HFFc6 (cell line): ENCODE data around the gene LHPP. TPM values are rescaled to one million over a fixed set of nuclear protein-coding genes. Genes with fewer than 3 reads are reported as not detected.
"Not testable (repeated sequence)": the region's sequence is repeated elsewhere in the genome, so short reads cannot be mapped to it uniquely, and the experiment has no call there.

Source experiments
- DNase-seq: peaks from one replicate; pipeline ENCODE4 v3.0.0-alpha.2; 2018
- H3K27ac Mint-ChIP-seq: 2 replicates; pipeline ENCODE4 v1.8.0; 2020; ENCODE audit warnings: mild to moderate bottlenecking, mixed read lengths
- H3K27me3 Mint-ChIP-seq: 2 replicates; pipeline ENCODE4 v1.8.0; 2021; ENCODE audit warnings: mild to moderate bottlenecking, moderate library complexity, mixed read lengths; ENCODE audit not compliant: insufficient read depth
- H3K36me3 Mint-ChIP-seq: 2 replicates; pipeline ENCODE4 v1.8.0; 2021; ENCODE audit warnings: low read depth, mixed read lengths
- H3K4me1 Mint-ChIP-seq: 2 replicates; pipeline ENCODE4 v1.8.0; 2020; ENCODE audit warnings: low read depth, mixed read lengths
- H3K4me3 Mint-ChIP-seq: 2 replicates; pipeline ENCODE4 v1.8.0; 2020; ENCODE audit warnings: mild to moderate bottlenecking, moderate library complexity, mixed read lengths
- H3K9me3 Mint-ChIP-seq: 2 replicates; pipeline ENCODE4 v1.8.0; 2020; ENCODE audit warnings: mild to moderate bottlenecking, mixed read lengths
- CTCF ChIP-seq: fragments of 200-600 bp; sonication (generic); IDR thresholded peaks from 2 replicates; pipeline ENCODE4 v1.5.0; 2021; ENCODE audit warnings: antibody characterized with exemption, mild to moderate bottlenecking
- total RNA-seq, 6 experiments: library from RNA; stranded (reverse); fragmentation: NEBNext Ultra II Directional; extraction: Animal tissue kit (Norgen Biotek cat#: 25700); gene quantifications; 2 replicates in 1 of 6; 3 replicates in 5 of 6; pipeline ENCODE4 v1.2.3, GENCODE V29; 2021

Gene LHPP
- total RNA-seq, 6 experiments from 2014 or later: 12.5 to 17.3 (median 14.0) TPM

GRCh38 chr10:124425227-124425962 lies 36.2 kb upstream of the LHPP start:
- no peaks in the 10 kb centered on the region for H3K9me3 Mint-ChIP-seq
- H3K27me3 Mint-ChIP-seq: peaks cover 46% of the 10 kb centered on the region
- TF ChIP-seq CTCF: no peak

GRCh38 chr10:124428207-124428777 lies 33.3 kb upstream of the LHPP start:
- TF ChIP-seq CTCF: no peak
- Mint-ChIP-seq H3K4me3 (no peak overlapping the region), H3K27ac (no peak overlapping the region), H3K27me3 (peaks cover 37% of the 10 kb centered on the region), H3K36me3 (no peaks in the 10 kb centered on the region), H3K4me1 (no peaks in the 10 kb centered on the region), H3K9me3 (no peaks in the 10 kb centered on the region)
- no peak for DNase-seq

More at GRCh38 chr10:124425227-124425962, 36.2 kb upstream of the LHPP start:
- no peak overlapping the region for H3K4me3 Mint-ChIP-seq
- H3K36me3 Mint-ChIP-seq: no peaks in the 10 kb centered on the region
- H3K4me1 Mint-ChIP-seq: no peaks in the 10 kb centered on the region
- no peak overlapping the region for H3K27ac Mint-ChIP-seq
- no peak for DNase-seq

- no peaks in the 10 kb centered on the region for H3K36me3 Mint-ChIP-seq
- no peaks in the 10 kb centered on the region for H3K9me3 Mint-ChIP-seq
- DNase-seq: no peak
- no peak overlapping the region for H3K4me3 Mint-ChIP-seq
- H3K27ac Mint-ChIP-seq: no peak overlapping the region
- TF ChIP-seq CTCF: no peak
- H3K4me1 Mint-ChIP-seq: no peaks in the 10 kb centered on the region
- peaks cover 27% of the 10 kb centered on the region for H3K27me3 Mint-ChIP-seq
Observed at GRCh38 chr10:124429576-124429975, 32.0 kb upstream of the LHPP start.

- no peak for DNase-seq
- Mint-ChIP-seq H3K9me3 (no peaks in the 10 kb centered on the region), H3K27ac (no peak overlapping the region), H3K4me3 (no peak overlapping the region), H3K4me1 (no peaks in the 10 kb centered on the region), H3K36me3 (no peaks in the 10 kb centered on the region), H3K27me3 (peaks cover 26% of the 10 kb centered on the region)
- TF ChIP-seq CTCF: no peak
Observed at GRCh38 chr10:124430077-124430476, 31.5 kb upstream of the LHPP start.

- H3K9me3 Mint-ChIP-seq: no peaks in the 10 kb centered on the region
- DNase-seq: no peak
- H3K36me3 Mint-ChIP-seq: no peaks in the 10 kb centered on the region
Observed at GRCh38 chr10:124433461-124433860, 28.2 kb upstream of the LHPP start.

GRCh38 chr10:124435683-124436082 lies 25.9 kb upstream of the LHPP start:
- H3K27ac Mint-ChIP-seq, H3K4me3 Mint-ChIP-seq, H3K9me3 Mint-ChIP-seq, H3K4me1 Mint-ChIP-seq, H3K36me3 Mint-ChIP-seq, DNase-seq, H3K27me3 Mint-ChIP-seq: not testable (repeated sequence)

More at GRCh38 chr10:124433461-124433860, 28.2 kb upstream of the LHPP start:
- Mint-ChIP-seq H3K4me3 (no peak overlapping the region), H3K27ac (no peak overlapping the region), H3K4me1 (no peaks in the 10 kb centered on the region), H3K27me3 (peaks cover 18% of the 10 kb centered on the region)
- no peak for TF ChIP-seq CTCF
